ENCODE data around the gene SYS1. TPM values are rescaled to one million over a fixed set of nuclear protein-coding genes. Genes with fewer than 3 reads are reported as not detected.
A peak's percentile ranks its signal among the peaks of the same experiment; 100 is the strongest.

Gene SYS1
- total RNA-seq, 1 donor from 2014 or later, result 13.7 TPM

GRCh38 chr20:45391559-45391958 lies 28.6 kb downstream of the SYS1 start:
- no peak for ATAC-seq

- ATAC-seq, result no peak
Observed at GRCh38 chr20:45392733-45393132, 29.8 kb downstream of the SYS1 start.

- no peak for ATAC-seq
Observed at GRCh38 chr20:45394221-45395113, 31.5 kb downstream of the SYS1 start.

- no peak for ATAC-seq
Observed at GRCh38 chr20:45395114-45395415, 32.1 kb downstream of the SYS1 start.

GRCh38 chr20:45399018-45399417 lies 36.1 kb downstream of the SYS1 start:
- no peak for ATAC-seq

- no peak for ATAC-seq
Observed at GRCh38 chr20:45400346-45401031, 37.5 kb downstream of the SYS1 start.

- ATAC-seq, result no peak
Observed at GRCh38 chr20:45402946-45403345, 40.0 kb downstream of the SYS1 start.

- ATAC-seq, result no peak
Observed at GRCh38 chr20:45404438-45404837, 41.5 kb downstream of the SYS1 start.

GRCh38 chr20:45405571-45406259 lies 42.8 kb downstream of the SYS1 start:
- ATAC-seq, result peak; percentile 43

GRCh38 chr20:45406260-45407066 lies 43.5 kb downstream of the SYS1 start:
- peak; percentile 65 for ATAC-seq

- ATAC-seq, result peak; percentile 50
Observed at GRCh38 chr20:45407067-45407745, 44.2 kb downstream of the SYS1 start.

GRCh38 chr20:45407783-45408645 lies 45.1 kb downstream of the SYS1 start, which contains the start of gene DBNDD2:
Gene DBNDD2 (plus strand): TSS chr20:45408289. CDS start chr20:45408468, 179 bp downstream.
- ATAC-seq, result no peak

- no peak for ATAC-seq
Observed at GRCh38 chr20:45408646-45409213, 45.8 kb downstream of the SYS1 start.

- no peak for ATAC-seq
Observed at GRCh38 chr20:45409521-45410272, 46.7 kb downstream of the SYS1 start.

GRCh38 chr20:45410887-45411286 lies 47.9 kb downstream of the SYS1 start:
- no peak for ATAC-seq

- ATAC-seq, result no peak
Observed at GRCh38 chr20:45412653-45413052, 49.7 kb downstream of the SYS1 start.

- ATAC-seq, result no peak
Observed at GRCh38 chr20:45413479-45413878, 50.5 kb downstream of the SYS1 start.

GRCh38 chr20:45415822-45416637 lies 53.1 kb downstream of the SYS1 start, which contains the start of gene PIGT:
Gene PIGT (plus strand): TSS chr20:45416141. CDS start chr20:45416157, 16 bp downstream.
- peak; percentile 77 for ATAC-seq

GRCh38 chr20:45416917-45417316 lies 54.0 kb downstream of the SYS1 start:
- ATAC-seq, result no peak

All from esophagus mucosa (tissue), 1 donor.